ENCODE results near the gene SUPT6H. TPM values are rescaled to one million over a fixed set of nuclear protein-coding genes. Genes with fewer than 3 reads are reported as not detected.
A peak's percentile ranks its signal among the peaks of the same experiment; 100 is the strongest.

Gene SUPT6H
- total and polyA plus RNA-seq, 2 of the 4 experiments (the other 2 are of a cell fraction) = 41.4 to 44.8 TPM

DNA sequence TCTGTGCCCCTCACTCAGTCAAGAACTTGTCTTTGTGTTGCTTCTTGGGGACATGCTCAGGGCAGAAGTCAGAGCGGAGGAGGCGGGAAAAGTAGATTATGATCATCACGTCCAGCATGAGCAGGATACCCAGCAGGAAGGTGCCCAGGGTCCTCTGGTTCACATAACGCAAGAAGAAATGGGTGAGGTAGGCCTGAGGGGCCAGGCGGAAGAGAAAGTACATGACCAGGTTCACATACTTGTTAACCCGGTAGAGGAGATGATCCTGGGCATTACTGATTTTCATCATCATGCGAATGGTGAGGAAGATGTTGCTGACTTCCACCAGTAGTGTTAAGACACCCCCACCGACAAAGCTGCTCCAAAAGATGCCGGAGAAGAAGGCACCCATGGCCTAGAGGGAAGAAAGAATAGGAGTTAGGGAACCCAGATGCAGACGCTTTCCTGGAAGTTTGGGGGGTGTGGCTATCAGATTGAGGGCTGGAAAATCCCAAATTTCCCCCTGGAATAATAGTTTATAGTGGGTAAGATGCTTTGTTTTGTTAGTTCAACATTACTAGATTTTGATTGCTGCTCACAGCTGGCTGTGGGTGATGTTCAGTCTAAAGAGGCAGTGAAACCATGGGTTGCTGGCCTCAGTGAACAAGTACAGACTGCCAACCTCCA is 62.6 kb downstream of the SUPT6H start:
- H2BK120ac ChIP-seq (ENCODE audit: low read depth, low read length) = no peak overlapping the region
- DNase-seq = no peak
- BruUV-seq (replicated peaks) = no TSS peak
- H4K8ac ChIP-seq (ENCODE audit: low read depth in 2 of 2, low read length in 2 of 2) = peak overlapping the region; percentile 10 to 59; a peak in 3 of 4 replicates
- 100% methylated on average over 2 of the region's 10 CpGs; no CpG with 5 or more reads in 1 of the 2 experiments for WGBS, 2 experiments (ENCODE audit: extremely low coverage in 2 of 2, insufficient read length in 1 of 2)
- intact Hi-C loops (cut with micrococcal nuclease) (no loop called here), dilution Hi-C loops (cut with HindIII; ENCODE audit: low sequenced_read_pairs, unreplicated experiment) (no loop called here), in situ Hi-C loops (cut with MboI; ENCODE audit: low sequenced_read_pairs) (no loop called here)
- no peak overlapping the region for H2AFZ ChIP-seq (replicated peaks; ENCODE audit: low read length, poor library complexity)
- peak overlapping the region; percentile 70 for H3K23ac ChIP-seq (ENCODE audit: low read depth, low read length)
- peak overlapping the region; percentile 88; the same call in 1 of the 2 replicates for H3K4ac ChIP-seq (ENCODE audit: low read depth, low read length)
- ChIA-PET POLR2A (ENCODE audit: unreplicated experiment) (interaction anchor here (1.3 kb wide), 1 partner anchor 14 kb away, joined by 3 read pairs; no protein-coding TSS in a partner anchor), CTCF (interaction anchor here (0.7 kb wide), 1 partner anchor 314 kb away, joined by 3 read pairs; no protein-coding TSS in a partner anchor)
- TF ChIP-seq, protein P1, sequence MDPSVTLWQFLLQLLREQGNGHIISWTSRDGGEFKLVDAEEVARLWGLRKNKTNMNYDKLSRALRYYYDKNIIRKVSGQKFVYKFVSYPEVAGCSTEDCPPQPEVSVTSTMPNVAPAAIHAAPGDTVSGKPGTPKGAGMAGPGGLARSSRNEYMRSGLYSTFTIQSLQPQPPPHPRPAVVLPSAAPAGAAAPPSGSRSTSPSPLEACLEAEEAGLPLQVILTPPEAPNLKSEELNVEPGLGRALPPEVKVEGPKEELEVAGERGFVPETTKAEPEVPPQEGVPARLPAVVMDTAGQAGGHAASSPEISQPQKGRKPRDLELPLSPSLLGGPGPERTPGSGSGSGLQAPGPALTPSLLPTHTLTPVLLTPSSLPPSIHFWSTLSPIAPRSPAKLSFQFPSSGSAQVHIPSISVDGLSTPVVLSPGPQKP (IDR thresholded peaks at IDR 0.05; ENCODE audit: borderline replicate concordance, low read depth, low read length) = no peak
- TF ChIP-seq RAD21 (IDR thresholded peaks at IDR 0.05; ENCODE audit: low read length) = no peak
- no peak overlapping the region for H4K91ac ChIP-seq (ENCODE audit: insufficient read depth, low read depth, low read length)
- ATAC-seq (ENCODE audit: low read depth) = no peak
- H3K79me1 ChIP-seq (ENCODE audit: low read depth in 1 of 2, low read length in 2 of 2) = peaks cover 10 to 49% of the 10 kb centered on the region in 2 experiments; a peak in 3 of 4 replicates
- no peak overlapping the region for H3K27ac ChIP-seq (ENCODE audit: insufficient read depth, low read length)
- no peaks in the 10 kb centered on the region for H3K9me1 ChIP-seq (ENCODE audit: insufficient read depth, low read length)
- no peak overlapping the region for H3K56ac ChIP-seq (ENCODE audit: extremely low read depth, insufficient read depth, low read length)
- H2BK15ac ChIP-seq (ENCODE audit: low read depth, low read length) = no peak overlapping the region
- H3K14ac ChIP-seq (replicated peaks; ENCODE audit: low read depth, low read length) = peak overlapping the region; percentile 13; the same call in 1 of the 2 replicates
- no peak overlapping the region for H3K18ac ChIP-seq (ENCODE audit: low read depth, low read length)
- no peak overlapping the region for H4K5ac ChIP-seq (ENCODE audit: low read depth, low read length)
- no peak overlapping the region for H2BK20ac ChIP-seq (ENCODE audit: low read depth, low read length)
- H3K27me3 ChIP-seq (ENCODE audit: control insufficient read depth, insufficient read depth, low read length) = no peaks in the 10 kb centered on the region
- H2AK5ac ChIP-seq (ENCODE audit: low read depth, low read length) = peak overlapping the region; percentile 18; the same call in 1 of the 2 replicates
- H3K4me3 ChIP-seq (ENCODE audit: insufficient read depth, low read depth, low read length) = no peak overlapping the region
- H3K36me3 ChIP-seq (ENCODE audit: control insufficient read depth, insufficient read depth, low read length) = peaks cover 36% of the 10 kb centered on the region
- H4K20me1 ChIP-seq (ENCODE audit: insufficient read depth, low read length) = peaks cover 45% of the 10 kb centered on the region
- H3K9me3 ChIP-seq (ENCODE audit: control insufficient read depth, insufficient read depth, low read length) = no peaks in the 10 kb centered on the region
- H2AK9ac ChIP-seq (replicated peaks; ENCODE audit: low read depth, low read length, poor library complexity) = peak overlapping the region; percentile 26
- H2BK5ac ChIP-seq (ENCODE audit: low read depth, low read length, poor library complexity, severe bottlenecking) = no peak overlapping the region
- H3K4me1 ChIP-seq (ENCODE audit: control insufficient read depth, insufficient read depth, low read length) = peaks cover 12% of the 10 kb centered on the region
- no peak overlapping the region for H3K9ac ChIP-seq (ENCODE audit: low read depth, low read length)
- peak overlapping the region; percentile 98; the same call in 1 of the 2 replicates for H3K4me2 ChIP-seq (ENCODE audit: low read depth, low read length)

All from IMR-90 (cell line).